HepG2 (cell line): ENCODE data around the gene ARFGEF3. TPM values are rescaled to one million over a fixed set of nuclear protein-coding genes. Genes with fewer than 3 reads are reported as not detected.

Experiments used
- ATAC-seq: fragments of 200-7000 bp; cut with Tn5 transposase; 3 replicates; pipeline ENCODE4 v1.9.1; 2020; ENCODE audit warnings: mild to moderate bottlenecking, moderate library complexity
- BruUV-seq: library from RNA; stranded (reverse); fragments of 400-500 nt; replicated peaks from 2 replicates; lab custom pipeline; 2021; lab: Mats Ljungman, UMichigan
- CTCF ChIA-PET: fragments of 300-600 bp; formaldehyde crosslinking; extraction: SDS; loops from one replicate; lab custom pipeline; 2021; ENCODE audit warnings: low total read pairs, inconsistent platforms, low intra/inter-chr PET ratio; lab: Yijun Ruan, JAX
- POLR2A ChIA-PET: fragments of 350-600 bp; sonication (Branson Sonifier 250); formaldehyde crosslinking; loops from one replicate; lab custom pipeline; 2020; ENCODE audit warnings: antibody characterized with exemption, inconsistent platforms; lab: Yijun Ruan, JAX
- DNase-seq: peaks from one replicate; pipeline ENCODE4 v3.0.0-alpha.2; 2015; ENCODE audit warnings: low spot score
- FAIRE-seq: peaks from 3 replicates; lab custom pipeline; 2011; peaks lifted over from hg19 to GRCh38; lab: Jason Lieb, UNC
- H2AFZ ChIP-seq: one replicate; pipeline ENCODE4 v1.6.1; 2011; ENCODE audit warnings: low read length, inconsistent platforms
- H3K27ac ChIP-seq: fragments of 300-600 bp; 3 replicates; pipeline ENCODE4 v1.8.0; 2011; ENCODE audit warnings: mixed run types, mild to moderate bottlenecking, mixed read lengths, low read length, inconsistent platforms; ENCODE audit not compliant: insufficient read depth; ENCODE audit errors: extremely low read length
- H3K27me3 ChIP-seq, 2 experiments: fragments of 200-600 bp in 1 of 2; 2 replicates in 1 of 2; 3 replicates in 1 of 2; pipeline versions ENCODE4 v1.6.0 to v1.8.0; 2011; ENCODE audit warnings: low read length in 2 of 2, mild to moderate bottlenecking in 2 of 2, moderate library complexity in 2 of 2, inconsistent platforms in 1 of 2; ENCODE audit not compliant: insufficient read depth in 2 of 2, control insufficient read depth in 1 of 2
- H3K36me3 ChIP-seq, 2 experiments: fragments of 200-600 bp in 1 of 2; replicated peaks in 1 of 2; 2 replicates in 1 of 2; 3 replicates in 1 of 2; pipeline versions ENCODE4 v1.5.1 to v1.8.0; 2011; ENCODE audit warnings: low read length in 2 of 2, inconsistent platforms in 1 of 2; ENCODE audit not compliant: insufficient read depth in 2 of 2, control insufficient read depth in 1 of 2
- H3K4me1 ChIP-seq: 2 replicates; pipeline ENCODE4 v1.5.1; 2012; ENCODE audit warnings: low read length, inconsistent platforms; ENCODE audit not compliant: insufficient read depth
- H3K4me2 ChIP-seq: 2 replicates; pipeline ENCODE4 v1.6.0; 2011; ENCODE audit warnings: low read depth, low read length, inconsistent platforms
- H3K4me3 ChIP-seq, 3 experiments: fragments of 200-600 bp in 1 of 3; sonication (generic), shearing (Covaris generic) in 1 of 3; replicated peaks in 1 of 3; 2 replicates each; pipeline ENCODE4 v1.5.1; 2011 to 2016; ENCODE audit warnings: low read length in 3 of 3, inconsistent platforms in 2 of 3, low read depth in 2 of 3, mild to moderate bottlenecking in 2 of 3, control low read depth in 1 of 3, mixed read lengths in 1 of 3; ENCODE audit not compliant: insufficient read depth in 1 of 3
- H3K79me2 ChIP-seq: one replicate; pipeline ENCODE4 v1.6.1; 2011; ENCODE audit warnings: low read length, inconsistent platforms; ENCODE audit not compliant: insufficient read depth
- H3K9ac ChIP-seq: 2 replicates; pipeline ENCODE4 v1.6.0; 2011; ENCODE audit warnings: mild to moderate bottlenecking, low read depth, low read length, inconsistent platforms; ENCODE audit not compliant: insufficient read depth
- H3K9me3 ChIP-seq: 2 replicates; pipeline ENCODE4 v1.5.1; 2012; ENCODE audit warnings: mild to moderate bottlenecking, low read length
- H4K20me1 ChIP-seq: 2 replicates; pipeline ENCODE4 v1.6.0; 2011; ENCODE audit warnings: inconsistent platforms, mild to moderate bottlenecking, low read length, moderate library complexity; ENCODE audit not compliant: insufficient read depth
- AHR ChIP-seq: IDR thresholded peaks from 2 replicates; pipeline ENCODE4 v1.6.1; 2018; ENCODE audit warnings: missing genetic modification reagents, missing compliant biosample characterization
- KDM5A ChIP-seq: fragments of 200-600 bp; sonication (generic); IDR thresholded peaks from 2 replicates; pipeline ENCODE4 v1.7.0; 2018; ENCODE audit warnings: antibody characterized with exemption, mild to moderate bottlenecking, low read length, borderline replicate concordance
- KDM6A ChIP-seq: IDR thresholded peaks from 2 replicates; pipeline ENCODE4 v1.6.1; 2016; ENCODE audit warnings: low read depth
- MBD4 ChIP-seq: IDR thresholded peaks from 2 replicates; pipeline ENCODE4 v1.6.1; 2012; ENCODE audit warnings: low read length, inconsistent platforms, borderline replicate concordance
- NAIF1 ChIP-seq: sonication (generic); formaldehyde crosslinking; IDR thresholded peaks from 2 replicates; pipeline ENCODE4 v1.5.0; 2020; ENCODE audit warnings: mild to moderate bottlenecking, missing genetic modification reagents, borderline replicate concordance
- TEAD2 ChIP-seq: sonication (generic); formaldehyde crosslinking; IDR thresholded peaks from 2 replicates; pipeline ENCODE4 v1.9.0; 2021; ENCODE audit warnings: missing genetic modification reagents
- ZFP90 ChIP-seq: sonication (generic); formaldehyde crosslinking; IDR thresholded peaks from 2 replicates; pipeline ENCODE4 v1.8.0; 2022; ENCODE audit warnings: missing genetic modification reagents, mild to moderate bottlenecking, inconsistent platforms, borderline replicate concordance
- ZMYM3 ChIP-seq: sonication (generic); formaldehyde crosslinking; IDR thresholded peaks from 2 replicates; pipeline ENCODE4 v1.5.1; 2020; ENCODE audit warnings: mild to moderate bottlenecking, missing genetic modification reagents
- ZNF225 ChIP-seq: sonication (generic); formaldehyde crosslinking; IDR thresholded peaks from 2 replicates; pipeline ENCODE4 v1.4.0; 2020; ENCODE audit warnings: mild to moderate bottlenecking, missing genetic modification reagents
- ZNF567 ChIP-seq: sonication (generic); formaldehyde crosslinking; IDR thresholded peaks from 2 replicates; pipeline ENCODE4 v1.8.1; 2023; ENCODE audit warnings: mild to moderate bottlenecking, missing genetic modification reagents, borderline replicate concordance
- ZNF781 ChIP-seq: sonication (generic); formaldehyde crosslinking; IDR thresholded peaks from 2 replicates; pipeline ENCODE4 v1.5.1; 2020; ENCODE audit warnings: borderline replicate concordance, mild to moderate bottlenecking, missing genetic modification reagents; ENCODE audit errors: not compliant biosample characterization
- ZNF816 ChIP-seq: sonication (generic); formaldehyde crosslinking; IDR thresholded peaks from 2 replicates; pipeline ENCODE4 v1.8.0; 2022; ENCODE audit warnings: missing genetic modification reagents, mild to moderate bottlenecking, borderline replicate concordance
- ZNF83 ChIP-seq: sonication (generic); formaldehyde crosslinking; IDR thresholded peaks from 2 replicates; pipeline ENCODE4 v1.4.0; 2020; ENCODE audit warnings: missing genetic modification reagents, mild to moderate bottlenecking, borderline replicate concordance
- WGBS: methylation state at CpG from one replicate; pipeline ENCODE4 v1.1.6; 2017; ENCODE audit warnings: low lambda C conversion rate; 5-methylcytosine and 5-hydroxymethylcytosine counted together
- in situ Hi-C: cut with HindIII; loops from 2 replicates; pipeline ENCODE4 v1.10.0; 2017; ENCODE audit warnings: low pct_unique_long_range_greater_than_20kb; ENCODE audit not compliant: extremely low pct_ligation_motif_present
- intact Hi-C: fragments of 100-400 bp; cut with micrococcal nuclease; formaldehyde crosslinking; loops from one replicate; pipeline ENCODE4 v1.10.0; 2022; ENCODE audit not compliant: unreplicated experiment
- polyA plus RNA-seq, 8 experiments: library from polyadenylated mRNA; depleted of rRNA in 3 of 8; stranded (reverse) in 7 of 8; unstranded in 1 of 8; fragments of >200 nt; fragmentation: Illumina TruSeq in 4 of 8; extraction: Trizol in 4 of 8; gene quantifications; 2 replicates each; pipeline versions ENCODE4 v1.2.1 to v1.2.3, GENCODE V29; 2011 to 2016; ENCODE audit warnings: low read depth in 4 of 8, missing spikeins in 1 of 8, mixed read lengths in 1 of 8; ENCODE audit not compliant: insufficient read depth in 1 of 8
- total RNA-seq, 5 experiments: library from RNA; depleted of rRNA; stranded (reverse); fragments of >200 nt; fragmentation: Illumina TruSeq; extraction: Trizol; gene quantifications; 2 replicates each; pipeline ENCODE4 v1.2.3, GENCODE V29; 2016; ENCODE audit warnings: low read depth in 1 of 5
- TF ChIP-seq, protein P1 (sequence below): sonication (generic); formaldehyde crosslinking; IDR thresholded peaks from 2 replicates; pipeline ENCODE4 v1.5.0; 2020; ENCODE audit warnings: mild to moderate bottlenecking, low read depth, missing genetic modification reagents, borderline replicate concordance
- TF ChIP-seq, protein P2 (sequence below): sonication (generic); formaldehyde crosslinking; IDR thresholded peaks from 2 replicates; pipeline ENCODE4 v1.4.0; 2020; ENCODE audit warnings: mild to moderate bottlenecking, missing genetic modification reagents, borderline replicate concordance
- TF ChIP-seq, protein P3 (sequence below): IDR thresholded peaks from 2 replicates; pipeline ENCODE4 v1.6.1; 2016; ENCODE audit warnings: missing genetic modification reagents, missing compliant biosample characterization
- TF ChIP-seq, protein P4 (sequence below): sonication (generic); formaldehyde crosslinking; IDR thresholded peaks from 2 replicates; pipeline ENCODE4 v1.4.0; 2020; ENCODE audit warnings: mild to moderate bottlenecking, missing genetic modification reagents

Gene ARFGEF3
- total and polyA plus RNA-seq, 2 of the 13 experiments (the other 11 are each of a cell fraction or from before 2014, with no cell fraction given): 0.60 to 2.6 TPM

DNA sequence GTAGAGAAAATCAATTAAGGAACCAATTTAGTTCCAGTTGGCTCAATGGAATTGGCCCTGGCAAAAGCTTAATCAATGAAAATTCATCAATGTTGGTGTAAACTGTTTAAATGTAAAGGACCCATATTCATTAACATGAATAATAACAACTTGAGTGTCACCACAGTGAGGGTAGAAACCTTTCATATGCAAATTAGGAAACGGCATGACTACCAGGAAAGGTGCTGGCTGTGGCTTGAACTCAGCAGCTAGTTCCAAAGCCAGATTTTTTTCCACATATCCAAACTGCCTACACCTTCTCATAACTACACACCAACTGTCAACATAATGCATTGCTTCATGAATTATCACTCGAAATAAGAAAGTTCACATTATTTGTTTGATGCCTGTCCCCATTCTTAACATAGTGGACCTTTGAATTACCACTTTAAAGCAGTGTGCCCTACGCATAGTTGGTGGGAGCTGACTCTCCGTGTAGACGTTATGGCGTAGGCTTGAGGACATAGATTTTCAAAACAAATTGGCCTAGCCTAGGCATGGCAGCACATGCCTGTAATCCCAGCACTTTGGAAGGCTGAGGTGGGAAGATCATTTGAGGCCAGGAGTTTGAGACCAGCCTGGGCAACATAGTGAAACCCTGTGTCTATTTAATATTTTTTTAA is 36.8 kb downstream of the ARFGEF3 start:
- POLR2A ChIA-PET: no interaction called here
- BruUV-seq: no TSS peak
- Histone ChIP-seq H3K4me1 (no peaks in the 10 kb centered on the region), H3K27ac (no peak overlapping the region), H3K36me3 (no peaks in the 10 kb centered on the region), H3K27me3 (no peaks in the 10 kb centered on the region), H3K79me2 (no peaks in the 10 kb centered on the region), H3K4me2 (no peak overlapping the region), H3K9me3 (no peaks in the 10 kb centered on the region), H4K20me1 (no peaks in the 10 kb centered on the region), H3K9ac (no peak overlapping the region), H3K4me3 (no peak overlapping the region), H2AFZ (no peak overlapping the region)
- ATAC-seq (no peak), FAIRE-seq (no peak), DNase-seq (no peak)
- intact Hi-C loops (no loop called here), in situ Hi-C loops (no loop called here)
- CTCF ChIA-PET: no interaction called here
- WGBS: 70% methylated on average over 6 of the region's 6 CpGs
- TF ChIP-seq ZMYM3 (CRISPR knock-in tag) (no peak), ZNF225 (CRISPR knock-in tag) (no peak), AHR (CRISPR knock-in tag) (no peak), KDM5A (no peak), ZNF816 (CRISPR knock-in tag) (no peak), ZFP90 (CRISPR knock-in tag) (no peak), ZNF781 (CRISPR knock-in tag) (no peak), NAIF1 (no peak), KDM6A (CRISPR knock-in tag) (no peak), ZNF567 (CRISPR knock-in tag) (no peak), ZNF83 (CRISPR knock-in tag) (no peak), MBD4 (no peak), TEAD2 (CRISPR knock-in tag) (no peak)
- TF ChIP-seq, protein P1, sequence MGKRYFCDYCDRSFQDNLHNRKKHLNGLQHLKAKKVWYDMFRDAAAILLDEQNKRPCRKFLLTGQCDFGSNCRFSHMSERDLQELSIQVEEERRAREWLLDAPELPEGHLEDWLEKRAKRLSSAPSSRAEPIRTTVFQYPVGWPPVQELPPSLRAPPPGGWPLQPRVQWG (CRISPR knock-in tag): no peak
- TF ChIP-seq, protein P2, sequence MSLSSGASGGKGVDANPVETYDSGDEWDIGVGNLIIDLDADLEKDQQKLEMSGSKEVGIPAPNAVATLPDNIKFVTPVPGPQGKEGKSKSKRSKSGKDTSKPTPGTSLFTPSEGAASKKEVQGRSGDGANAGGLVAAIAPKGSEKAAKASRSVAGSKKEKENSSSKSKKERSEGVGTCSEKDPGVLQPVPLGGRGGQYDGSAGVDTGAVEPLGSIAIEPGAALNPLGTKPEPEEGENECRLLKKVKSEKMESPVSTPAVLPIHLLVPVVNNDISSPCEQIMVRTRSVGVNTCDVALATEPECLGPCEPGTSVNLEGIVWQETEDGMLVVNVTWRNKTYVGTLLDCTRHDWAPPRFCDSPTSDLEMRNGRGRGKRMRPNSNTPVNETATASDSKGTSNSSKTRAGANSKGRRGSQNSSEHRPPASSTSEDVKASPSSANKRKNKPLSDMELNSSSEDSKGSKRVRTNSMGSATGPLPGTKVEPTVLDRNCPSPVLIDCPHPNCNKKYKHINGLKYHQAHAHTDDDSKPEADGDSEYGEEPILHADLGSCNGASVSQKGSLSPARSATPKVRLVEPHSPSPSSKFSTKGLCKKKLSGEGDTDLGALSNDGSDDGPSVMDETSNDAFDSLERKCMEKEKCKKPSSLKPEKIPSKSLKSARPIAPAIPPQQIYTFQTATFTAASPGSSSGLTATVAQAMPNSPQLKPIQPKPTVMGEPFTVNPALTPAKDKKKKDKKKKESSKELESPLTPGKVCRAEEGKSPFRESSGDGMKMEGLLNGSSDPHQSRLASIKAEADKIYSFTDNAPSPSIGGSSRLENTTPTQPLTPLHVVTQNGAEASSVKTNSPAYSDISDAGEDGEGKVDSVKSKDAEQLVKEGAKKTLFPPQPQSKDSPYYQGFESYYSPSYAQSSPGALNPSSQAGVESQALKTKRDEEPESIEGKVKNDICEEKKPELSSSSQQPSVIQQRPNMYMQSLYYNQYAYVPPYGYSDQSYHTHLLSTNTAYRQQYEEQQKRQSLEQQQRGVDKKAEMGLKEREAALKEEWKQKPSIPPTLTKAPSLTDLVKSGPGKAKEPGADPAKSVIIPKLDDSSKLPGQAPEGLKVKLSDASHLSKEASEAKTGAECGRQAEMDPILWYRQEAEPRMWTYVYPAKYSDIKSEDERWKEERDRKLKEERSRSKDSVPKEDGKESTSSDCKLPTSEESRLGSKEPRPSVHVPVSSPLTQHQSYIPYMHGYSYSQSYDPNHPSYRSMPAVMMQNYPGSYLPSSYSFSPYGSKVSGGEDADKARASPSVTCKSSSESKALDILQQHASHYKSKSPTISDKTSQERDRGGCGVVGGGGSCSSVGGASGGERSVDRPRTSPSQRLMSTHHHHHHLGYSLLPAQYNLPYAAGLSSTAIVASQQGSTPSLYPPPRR (CRISPR knock-in tag): no peak
- TF ChIP-seq, protein P3, sequence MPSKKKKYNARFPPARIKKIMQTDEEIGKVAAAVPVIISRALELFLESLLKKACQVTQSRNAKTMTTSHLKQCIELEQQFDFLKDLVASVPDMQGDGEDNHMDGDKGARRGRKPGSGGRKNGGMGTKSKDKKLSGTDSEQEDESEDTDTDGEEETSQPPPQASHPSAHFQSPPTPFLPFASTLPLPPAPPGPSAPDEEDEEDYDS: no peak
- TF ChIP-seq, protein P4, sequence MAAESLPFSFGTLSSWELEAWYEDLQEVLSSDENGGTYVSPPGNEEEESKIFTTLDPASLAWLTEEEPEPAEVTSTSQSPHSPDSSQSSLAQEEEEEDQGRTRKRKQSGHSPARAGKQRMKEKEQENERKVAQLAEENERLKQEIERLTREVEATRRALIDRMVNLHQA (CRISPR knock-in tag): no peak
